Measurements from ENCODE around the gene RAPGEF4. TPM values are rescaled to one million over a fixed set of nuclear protein-coding genes. Genes with fewer than 3 reads are reported as not detected.

Gene RAPGEF4
- total RNA-seq, 1 experiment from 2014 or later: not detected

DNA sequence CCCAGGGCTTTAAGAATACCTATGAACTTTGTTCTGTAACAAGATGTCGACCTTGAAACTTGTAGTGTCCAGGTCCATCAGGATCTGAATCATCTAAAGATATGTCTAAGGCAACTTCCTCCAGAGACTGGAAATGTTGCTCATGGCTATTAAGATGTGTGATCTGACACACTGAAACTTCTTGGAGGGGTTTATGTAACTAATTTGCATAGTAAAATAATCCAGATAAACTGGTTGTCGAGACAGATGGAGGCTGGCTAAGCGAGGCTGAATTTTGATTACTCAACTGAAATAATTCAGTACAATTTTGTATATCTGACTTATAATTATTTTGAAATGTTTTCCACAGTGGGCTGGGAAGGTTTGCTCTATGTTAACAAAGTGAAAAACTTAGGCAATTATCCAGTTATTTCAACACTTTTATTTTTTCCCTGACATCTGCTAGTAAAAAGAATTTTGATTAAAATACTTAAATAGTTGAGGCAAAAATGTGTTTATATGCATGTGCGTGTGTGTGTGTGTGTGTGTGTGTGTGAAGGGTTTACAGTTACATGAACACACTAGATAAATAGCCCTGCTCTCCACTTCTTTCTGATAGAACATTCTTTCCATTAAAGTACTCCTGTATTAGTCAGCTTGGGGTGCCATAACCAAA lies 328.6 kb downstream of the RAPGEF4 start:
- Histone ChIP-seq H3F3A (ENCODE audit: insufficient read depth, low read depth) (no peaks in the 10 kb centered on the region), H3K36me3 (ENCODE audit: low read depth) (no peaks in the 10 kb centered on the region), H4K20me1 (ENCODE audit: insufficient read depth) (no peaks in the 10 kb centered on the region), H3K27ac (no peak overlapping the region), H3K9me2 (ENCODE audit: insufficient read depth) (no peaks in the 10 kb centered on the region), H3K79me2 (ENCODE audit: low read depth) (no peaks in the 10 kb centered on the region), H2AFZ (no peak overlapping the region), H3K9me3 (ENCODE audit: insufficient read depth, low read depth) (no peaks in the 10 kb centered on the region), H3K4me3 (no peak overlapping the region), H3K27me3 (ENCODE audit: insufficient read depth, low read depth) (no peaks in the 10 kb centered on the region), H3K4me1 (replicated peaks; ENCODE audit: insufficient read depth) (peaks cover 13% of the 10 kb centered on the region), H3K4me2 (no peak overlapping the region)
- intact Hi-C loops (cut with micrococcal nuclease; ENCODE audit: unreplicated experiment): no loop called here
- ChIA-PET POLR2A (ENCODE audit: unreplicated experiment) (no interaction called here), CTCF (no interaction called here)
- TF ChIP-seq, protein P1, sequence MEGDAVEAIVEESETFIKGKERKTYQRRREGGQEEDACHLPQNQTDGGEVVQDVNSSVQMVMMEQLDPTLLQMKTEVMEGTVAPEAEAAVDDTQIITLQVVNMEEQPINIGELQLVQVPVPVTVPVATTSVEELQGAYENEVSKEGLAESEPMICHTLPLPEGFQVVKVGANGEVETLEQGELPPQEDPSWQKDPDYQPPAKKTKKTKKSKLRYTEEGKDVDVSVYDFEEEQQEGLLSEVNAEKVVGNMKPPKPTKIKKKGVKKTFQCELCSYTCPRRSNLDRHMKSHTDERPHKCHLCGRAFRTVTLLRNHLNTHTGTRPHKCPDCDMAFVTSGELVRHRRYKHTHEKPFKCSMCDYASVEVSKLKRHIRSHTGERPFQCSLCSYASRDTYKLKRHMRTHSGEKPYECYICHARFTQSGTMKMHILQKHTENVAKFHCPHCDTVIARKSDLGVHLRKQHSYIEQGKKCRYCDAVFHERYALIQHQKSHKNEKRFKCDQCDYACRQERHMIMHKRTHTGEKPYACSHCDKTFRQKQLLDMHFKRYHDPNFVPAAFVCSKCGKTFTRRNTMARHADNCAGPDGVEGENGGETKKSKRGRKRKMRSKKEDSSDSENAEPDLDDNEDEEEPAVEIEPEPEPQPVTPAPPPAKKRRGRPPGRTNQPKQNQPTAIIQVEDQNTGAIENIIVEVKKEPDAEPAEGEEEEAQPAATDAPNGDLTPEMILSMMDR (conservative IDR thresholded peaks at IDR 0.05): no peak
- TF ChIP-seq EZH2 (IDR thresholded peaks at IDR 0.05; ENCODE audit: low read depth): no peak
- DNase-seq: peak in 1 of 2 experiments; percentile 71
- BruUV-seq (replicated peaks): no TSS peak

DNA sequence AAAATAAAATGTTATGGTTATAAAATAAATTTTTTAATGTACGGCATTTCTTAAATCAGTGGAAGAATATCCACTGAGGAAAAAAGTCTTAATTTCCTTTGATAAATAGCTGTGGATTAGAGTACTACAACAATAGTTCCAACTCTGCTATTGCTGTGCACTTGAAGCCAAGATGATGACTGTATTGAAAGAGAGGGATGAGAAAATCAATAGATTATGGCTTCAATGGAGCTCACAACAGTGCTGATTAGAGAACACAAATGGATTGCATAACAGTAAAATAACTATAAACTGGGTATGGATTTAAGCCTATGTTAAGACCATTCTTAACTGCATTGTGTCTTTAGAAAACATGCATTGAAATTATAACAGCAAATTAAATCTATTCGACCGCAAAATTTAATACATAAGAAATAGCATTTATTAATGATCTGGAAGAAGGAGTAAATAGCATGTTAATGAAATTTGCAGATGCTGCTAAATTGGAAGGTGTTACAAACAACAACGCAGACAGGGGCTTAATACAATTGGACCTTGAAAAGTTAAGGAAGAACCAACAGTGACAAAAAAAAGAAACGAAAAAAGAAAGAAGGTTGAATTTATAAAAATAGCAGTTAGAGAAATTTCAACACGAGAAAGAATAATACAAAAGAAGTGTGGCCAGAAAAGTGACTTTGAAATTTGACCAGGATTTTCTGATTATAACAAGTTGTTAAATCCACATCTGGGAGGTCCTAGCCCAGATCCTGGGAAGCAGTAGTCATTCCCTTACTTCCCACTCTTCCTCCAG lies 331.4 kb downstream of the RAPGEF4 start:
- Histone ChIP-seq H3K4me3 (no peak overlapping the region), H3K36me3 (ENCODE audit: low read depth) (no peaks in the 10 kb centered on the region), H3F3A (ENCODE audit: insufficient read depth, low read depth) (no peaks in the 10 kb centered on the region), H3K79me2 (ENCODE audit: low read depth) (no peaks in the 10 kb centered on the region), H3K9me2 (ENCODE audit: insufficient read depth) (no peaks in the 10 kb centered on the region), H3K4me2 (no peak overlapping the region), H4K20me1 (ENCODE audit: insufficient read depth) (no peaks in the 10 kb centered on the region), H3K9me3 (ENCODE audit: insufficient read depth, low read depth) (no peaks in the 10 kb centered on the region), H3K4me1 (replicated peaks; ENCODE audit: insufficient read depth) (no peaks in the 10 kb centered on the region), H2AFZ (no peak overlapping the region), H3K27ac (no peak overlapping the region), H3K27me3 (ENCODE audit: insufficient read depth, low read depth) (no peaks in the 10 kb centered on the region)
- DNase-seq: no peak
- CTCF ChIA-PET: interaction anchor here (0.7 kb wide), 1 partner anchor 98 kb away, joined by 3 read pairs; no protein-coding TSS in a partner anchor
- intact Hi-C loops (cut with micrococcal nuclease; ENCODE audit: unreplicated experiment): no loop called here
- no TSS peak for BruUV-seq (replicated peaks)
- TF ChIP-seq, protein P1 (conservative IDR thresholded peaks at IDR 0.05): no peak
- no peak for TF ChIP-seq EZH2 (IDR thresholded peaks at IDR 0.05; ENCODE audit: low read depth)
- POLR2A ChIA-PET (ENCODE audit: unreplicated experiment): no interaction called here

DNA sequence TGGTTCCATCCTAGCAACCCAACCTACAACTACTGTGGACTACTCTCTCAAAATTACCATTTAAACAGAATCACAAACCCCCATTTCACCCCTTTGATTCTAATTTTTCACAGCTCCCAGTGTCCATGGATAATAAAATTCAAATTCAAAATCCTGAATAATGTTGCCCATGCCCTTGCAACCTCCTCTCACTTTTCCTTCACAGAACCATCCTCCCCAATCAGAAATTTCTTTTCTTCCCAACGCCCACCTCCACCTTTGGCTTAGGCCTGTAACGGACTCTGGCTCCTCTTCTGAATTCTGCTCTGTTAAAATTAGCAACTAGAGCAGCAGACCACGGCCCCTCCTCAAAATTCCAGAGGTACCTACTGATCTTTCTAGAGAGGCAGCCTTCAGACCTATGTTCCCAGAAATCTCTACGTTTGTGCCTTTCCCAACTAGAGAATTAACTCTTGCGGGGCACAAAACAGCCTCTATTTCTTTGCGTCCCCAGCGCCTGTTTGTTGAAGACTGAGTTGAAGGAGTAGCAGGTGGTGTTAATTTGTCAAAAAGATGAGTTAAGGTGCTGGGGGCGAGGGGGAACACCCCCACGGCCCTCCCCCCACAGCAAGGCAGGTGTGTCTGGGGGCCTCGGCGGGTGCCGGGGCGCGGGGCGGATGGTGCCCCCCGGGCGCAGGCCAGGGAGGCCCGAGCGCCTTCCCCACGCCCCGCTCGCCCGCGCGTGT lies 339.6 kb downstream of the RAPGEF4 start:
- intact Hi-C loops (cut with micrococcal nuclease; ENCODE audit: unreplicated experiment): loop anchor here (1.0 to 10.0 kb wide), 6 partner anchors 21 to 135 kb away; no protein-coding TSS in a partner anchor

More for the DNA sequence above, 339.6 kb downstream of the RAPGEF4 start:
- Histone ChIP-seq H3F3A (ENCODE audit: insufficient read depth, low read depth) (peaks cover 14% of the 10 kb centered on the region), H3K79me2 (ENCODE audit: low read depth) (peaks cover 38% of the 10 kb centered on the region), H3K27ac (peak overlapping the region; percentile 61), H3K4me3 (peak overlapping the region; percentile 67), H3K9me3 (ENCODE audit: insufficient read depth, low read depth) (no peaks in the 10 kb centered on the region), H3K9me2 (ENCODE audit: insufficient read depth) (no peaks in the 10 kb centered on the region), H3K4me1 (replicated peaks; ENCODE audit: insufficient read depth) (peaks cover 48% of the 10 kb centered on the region), H3K4me2 (peak overlapping the region; percentile 92), H4K20me1 (ENCODE audit: insufficient read depth) (no peaks in the 10 kb centered on the region), H3K27me3 (ENCODE audit: insufficient read depth, low read depth) (no peaks in the 10 kb centered on the region), H3K36me3 (ENCODE audit: low read depth) (no peaks in the 10 kb centered on the region), H2AFZ (peak overlapping the region; percentile 94)
- TF ChIP-seq EZH2 (IDR thresholded peaks at IDR 0.05; ENCODE audit: low read depth): no peak
- TF ChIP-seq, protein P1 (conservative IDR thresholded peaks at IDR 0.05): no peak; the same call in 1 of the 2 replicates
- ChIA-PET CTCF (interaction anchor here (0.6 kb wide), 1 partner anchor 48 kb away, joined by 3 read pairs; no protein-coding TSS in a partner anchor), POLR2A (ENCODE audit: unreplicated experiment) (interaction anchor here (0.9 kb wide), 1 partner anchor 26 kb away, joined by 4 read pairs; no protein-coding TSS in a partner anchor)
- no peak for DNase-seq
- TSS peak; percentile 63 for BruUV-seq (replicated peaks)
